K562 (cell line): Measurements from ENCODE around the gene CPM. TPM values are rescaled to one million over a fixed set of nuclear protein-coding genes. Genes with fewer than 3 reads are reported as not detected.

ENCODE experiments used
- EWSR1 ChIP-seq: fragments of 450-650 bp; IDR thresholded peaks from 2 replicates; pipeline ENCODE4 v1.6.1; 2018; ENCODE audit warnings: borderline replicate concordance, mild to moderate bottlenecking, low read depth, moderate library complexity; ENCODE audit not compliant: partially characterized antibody
- GABPB2 ChIP-seq: fragments of 250-450 bp; sonication (Bioruptor Pico); conservative IDR thresholded peaks from 2 replicates; pipeline ENCODE4 v1.5.1; 2021; ENCODE audit warnings: mild to moderate bottlenecking
- GATA2 ChIP-seq: sonication (generic); formaldehyde crosslinking; IDR thresholded peaks from 2 replicates; pipeline ENCODE4 v1.4.0; 2020; ENCODE audit warnings: mild to moderate bottlenecking, missing genetic modification reagents
- GTF2F1 ChIP-seq: IDR thresholded peaks from 2 replicates; pipeline ENCODE4 v1.6.1; 2011; ENCODE audit warnings: low read depth, low read length, improper control_type of control experiment
- HDGF ChIP-seq: fragments of 450-650 bp; IDR thresholded peaks from 2 replicates; pipeline ENCODE4 v1.6.1; 2016
- HEY1 ChIP-seq: fragments of 250-450 bp; sonication (Bioruptor Pico); IDR thresholded peaks from 2 replicates; pipeline ENCODE4 v1.5.0; 2020; ENCODE audit warnings: mild to moderate bottlenecking, moderate library complexity, borderline replicate concordance
- PTBP1 ChIP-seq: fragments of 200-400 bp; formaldehyde crosslinking; IDR thresholded peaks from 2 replicates; pipeline ENCODE4 v1.6.1; 2017; ENCODE audit warnings: low read depth, low read length
- SMARCE1 ChIP-seq: fragments of 450-650 bp; IDR thresholded peaks from 2 replicates; pipeline ENCODE4 v1.7.1; 2016; ENCODE audit warnings: mild to moderate bottlenecking
- SRF ChIP-seq, 2 experiments: fragments of 250-450, 450-650 bp in 1 of 2; sonication (Bioruptor Pico) in 1 of 2; sonication (generic) in 1 of 2; formaldehyde crosslinking; IDR thresholded peaks; 2 replicates each; pipeline versions ENCODE4 v1.5.0 to v1.5.1; 2020 to 2022; ENCODE audit warnings: mild to moderate bottlenecking in 1 of 2, missing genetic modification reagents in 1 of 2
- TCF7 ChIP-seq: sonication (generic); IDR thresholded peaks from 2 replicates; pipeline ENCODE4 v1.6.1; 2016; ENCODE audit warnings: antibody characterized with exemption, borderline replicate concordance
- ZC3H8 ChIP-seq: fragments of 450-650 bp; IDR thresholded peaks from 2 replicates; pipeline ENCODE4 v1.6.1; 2017
- ZEB2 ChIP-seq: fragments of 450-650 bp; IDR thresholded peaks from 2 replicates; pipeline ENCODE4 v1.6.1; 2016
- ZFP36 ChIP-seq: fragments of 150-350 bp; IDR thresholded peaks from 2 replicates; pipeline ENCODE4 v1.6.1; 2018; ENCODE audit warnings: low read length, low read depth; ENCODE audit not compliant: partially characterized antibody
- polyA plus RNA-seq, 8 experiments: library from polyadenylated mRNA; depleted of rRNA in 4 of 8; stranded (reverse) in 5 of 8; unstranded in 3 of 8; fragments of >200 nt; fragmentation: Nextera tagmentation in 2 of 8; fragmentation: Illumina TruSeq in 1 of 8; extraction: Ambion mirVana in 2 of 8; extraction: Trizol in 1 of 8; gene quantifications; 2 replicates each; pipeline versions ENCODE4 v1.2.1 to v1.2.3, GENCODE V29; 2011 to 2014; ENCODE audit warnings: inconsistent platforms in 1 of 8, missing spikeins in 1 of 8
- total RNA-seq, 7 experiments: library from RNA; depleted of rRNA in 6 of 7; stranded (reverse); fragments of >200 nt in 6 of 7; fragmentation: Illumina TruSeq in 2 of 7; extraction: Trizol in 2 of 7; gene quantifications; 2 replicates each; pipeline versions ENCODE4 v1.2.1 to v1.2.3, GENCODE V29; 2011 to 2021; ENCODE audit warnings: low replicate concordance in 1 of 7
- TF ChIP-seq, protein P1 (sequence below), 2 experiments: fragments of 450-650 bp; IDR thresholded peaks; 2 replicates each; pipeline ENCODE4 v1.6.1; 2016; ENCODE audit warnings: mild to moderate bottlenecking in 2 of 2, borderline replicate concordance in 1 of 2, low read depth in 1 of 2, moderate library complexity in 1 of 2
- TF ChIP-seq, protein P2 (sequence below): sonication (generic); formaldehyde crosslinking; IDR thresholded peaks from 2 replicates; pipeline ENCODE4 v1.8.1; 2023; ENCODE audit warnings: mild to moderate bottlenecking, missing genetic modification reagents
- TF ChIP-seq, protein P3 (sequence below): sonication (generic); formaldehyde crosslinking; IDR thresholded peaks from 2 replicates; pipeline ENCODE4 v1.8.1; 2023; ENCODE audit warnings: mild to moderate bottlenecking, missing genetic modification reagents, moderate library complexity

CPM gene
- total and polyA plus RNA-seq, 9 of the 15 experiments (the other 6 are each of a cell fraction or from before 2014, with no cell fraction given): 0.31 TPM; not detected in 8

- TF ChIP-seq, protein P1, sequence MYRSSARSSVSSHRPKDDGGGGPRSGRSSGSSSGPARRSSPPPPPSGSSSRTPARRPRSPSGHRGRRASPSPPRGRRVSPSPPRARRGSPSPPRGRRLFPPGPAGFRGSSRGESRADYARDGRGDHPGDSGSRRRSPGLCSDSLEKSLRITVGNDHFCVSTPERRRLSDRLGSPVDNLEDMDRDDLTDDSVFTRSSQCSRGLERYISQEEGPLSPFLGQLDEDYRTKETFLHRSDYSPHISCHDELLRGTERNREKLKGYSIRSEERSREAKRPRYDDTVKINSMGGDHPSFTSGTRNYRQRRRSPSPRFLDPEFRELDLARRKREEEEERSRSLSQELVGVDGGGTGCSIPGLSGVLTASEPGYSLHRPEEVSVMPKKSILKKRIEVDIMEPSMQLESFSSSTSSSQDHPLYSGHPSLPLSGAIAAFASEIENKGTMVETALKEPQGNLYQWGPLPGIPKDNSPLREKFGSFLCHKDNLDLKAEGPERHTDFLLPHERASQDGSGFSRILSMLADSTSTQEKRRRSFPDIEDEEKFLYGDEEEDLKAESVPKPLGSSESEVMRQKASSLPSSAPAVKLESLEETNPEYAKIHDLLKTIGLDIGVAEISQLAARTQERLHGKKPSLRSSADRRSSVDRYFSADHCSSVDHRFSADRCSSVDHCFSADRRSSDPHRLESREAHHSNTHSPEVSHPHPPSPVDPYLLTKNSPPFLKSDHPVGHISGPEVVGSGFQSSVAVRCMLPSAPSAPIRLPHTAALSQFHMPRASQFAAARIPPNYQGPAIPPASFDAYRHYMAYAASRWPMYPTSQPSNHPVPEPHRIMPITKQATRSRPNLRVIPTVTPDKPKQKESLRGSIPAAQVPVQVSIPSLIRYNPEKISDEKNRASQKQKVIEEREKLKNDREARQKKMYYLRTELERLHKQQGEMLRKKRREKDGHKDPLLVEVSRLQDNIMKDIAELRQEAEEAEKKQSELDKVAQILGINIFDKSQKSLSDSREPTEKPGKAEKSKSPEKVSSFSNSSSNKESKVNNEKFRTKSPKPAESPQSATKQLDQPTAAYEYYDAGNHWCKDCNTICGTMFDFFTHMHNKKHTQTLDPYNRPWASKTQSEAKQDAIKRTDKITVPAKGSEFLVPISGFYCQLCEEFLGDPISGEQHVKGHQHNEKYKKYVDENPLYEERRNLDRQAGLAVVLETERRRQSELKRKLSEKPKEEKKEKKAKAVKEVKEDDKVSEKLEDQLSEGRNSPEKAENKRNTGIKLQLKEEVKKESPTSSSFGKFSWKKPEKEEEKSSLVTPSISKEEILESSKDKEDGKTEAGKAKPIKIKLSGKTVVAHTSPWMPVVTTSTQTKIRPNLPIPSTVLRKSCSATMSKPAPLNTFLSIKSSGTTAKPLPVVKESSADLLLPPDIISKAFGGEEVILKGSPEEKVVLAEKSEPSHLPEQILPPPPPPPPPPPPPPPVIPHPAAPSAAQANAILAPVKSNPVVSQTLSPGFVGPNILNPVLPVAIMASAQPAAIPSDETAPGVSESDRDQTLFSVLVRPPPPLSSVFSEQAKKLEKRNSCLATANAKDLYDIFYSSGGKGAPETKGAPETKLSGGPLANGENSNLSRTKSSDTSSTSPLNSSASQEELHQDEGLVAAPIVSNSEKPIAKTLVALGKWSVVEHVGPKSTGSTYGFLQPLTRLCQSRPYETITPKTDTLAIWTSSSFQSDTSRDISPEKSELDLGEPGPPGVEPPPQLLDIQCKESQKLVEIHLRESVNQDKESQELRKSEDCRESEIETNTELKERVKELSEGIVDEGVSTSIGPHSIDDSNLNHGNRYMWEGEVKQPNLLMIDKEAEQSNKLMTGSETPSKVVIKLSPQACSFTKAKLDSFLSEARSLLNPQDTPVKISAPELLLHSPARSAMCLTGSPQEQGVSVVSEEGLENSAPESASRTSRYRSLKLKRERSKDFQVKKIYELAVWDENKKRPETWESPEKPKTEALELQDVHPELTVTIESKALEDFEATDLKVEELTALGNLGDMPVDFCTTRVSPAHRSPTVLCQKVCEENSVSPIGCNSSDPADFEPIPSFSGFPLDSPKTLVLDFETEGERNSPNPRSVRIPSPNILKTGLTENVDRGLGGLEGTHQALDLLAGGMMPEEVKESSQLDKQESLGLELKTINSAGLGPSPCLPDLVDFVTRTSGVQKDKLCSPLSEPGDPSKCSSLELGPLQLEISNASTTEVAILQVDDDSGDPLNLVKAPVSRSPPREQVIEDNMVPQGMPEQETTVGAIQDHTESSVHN (IDR thresholded peaks at IDR 0.05; ENCODE audit: borderline replicate concordance in 1 of 2, low read depth in 1 of 2): peak in 1 of 2 experiments; percentile 70; a peak in 1 of 4 replicates
- TF ChIP-seq EWSR1 (no peak), TCF7 (peak; percentile 4; the same call in 1 of the 2 replicates), GTF2F1 (0 out of 2 replicates have a peak, but pooled peaks have one; percentile 37), SRF (CRISPR knock-in tag; IDR thresholded peaks at IDR 0.05) (peak in 1 of 2 experiments; percentile 27; a peak in 1 of 4 replicates), HEY1 (no peak), ZFP36 (no peak), ZC3H8 (no peak), GABPB2 (no peak), SMARCE1 (peak; percentile 32; the same call in 1 of the 2 replicates), PTBP1 (no peak), ZEB2 (no peak), GATA2 (CRISPR knock-in tag) (no peak), HDGF (no peak)
- TF ChIP-seq, protein P2, sequence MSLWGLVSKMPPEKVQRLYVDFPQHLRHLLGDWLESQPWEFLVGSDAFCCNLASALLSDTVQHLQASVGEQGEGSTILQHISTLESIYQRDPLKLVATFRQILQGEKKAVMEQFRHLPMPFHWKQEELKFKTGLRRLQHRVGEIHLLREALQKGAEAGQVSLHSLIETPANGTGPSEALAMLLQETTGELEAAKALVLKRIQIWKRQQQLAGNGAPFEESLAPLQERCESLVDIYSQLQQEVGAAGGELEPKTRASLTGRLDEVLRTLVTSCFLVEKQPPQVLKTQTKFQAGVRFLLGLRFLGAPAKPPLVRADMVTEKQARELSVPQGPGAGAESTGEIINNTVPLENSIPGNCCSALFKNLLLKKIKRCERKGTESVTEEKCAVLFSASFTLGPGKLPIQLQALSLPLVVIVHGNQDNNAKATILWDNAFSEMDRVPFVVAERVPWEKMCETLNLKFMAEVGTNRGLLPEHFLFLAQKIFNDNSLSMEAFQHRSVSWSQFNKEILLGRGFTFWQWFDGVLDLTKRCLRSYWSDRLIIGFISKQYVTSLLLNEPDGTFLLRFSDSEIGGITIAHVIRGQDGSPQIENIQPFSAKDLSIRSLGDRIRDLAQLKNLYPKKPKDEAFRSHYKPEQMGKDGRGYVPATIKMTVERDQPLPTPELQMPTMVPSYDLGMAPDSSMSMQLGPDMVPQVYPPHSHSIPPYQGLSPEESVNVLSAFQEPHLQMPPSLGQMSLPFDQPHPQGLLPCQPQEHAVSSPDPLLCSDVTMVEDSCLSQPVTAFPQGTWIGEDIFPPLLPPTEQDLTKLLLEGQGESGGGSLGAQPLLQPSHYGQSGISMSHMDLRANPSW (CRISPR knock-in tag): no peak
- TF ChIP-seq, protein P3, sequence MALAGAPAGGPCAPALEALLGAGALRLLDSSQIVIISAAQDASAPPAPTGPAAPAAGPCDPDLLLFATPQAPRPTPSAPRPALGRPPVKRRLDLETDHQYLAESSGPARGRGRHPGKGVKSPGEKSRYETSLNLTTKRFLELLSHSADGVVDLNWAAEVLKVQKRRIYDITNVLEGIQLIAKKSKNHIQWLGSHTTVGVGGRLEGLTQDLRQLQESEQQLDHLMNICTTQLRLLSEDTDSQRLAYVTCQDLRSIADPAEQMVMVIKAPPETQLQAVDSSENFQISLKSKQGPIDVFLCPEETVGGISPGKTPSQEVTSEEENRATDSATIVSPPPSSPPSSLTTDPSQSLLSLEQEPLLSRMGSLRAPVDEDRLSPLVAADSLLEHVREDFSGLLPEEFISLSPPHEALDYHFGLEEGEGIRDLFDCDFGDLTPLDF (CRISPR knock-in tag): no peak; the same call in 1 of the 2 replicates
Measured at GRCh38 chr12:68807576-68808387, 125.2 kb downstream of the CPM start, which contains the start of gene MDM2 (continued).
